Measurements from ENCODE around the gene USP16.
A peak's percentile ranks its signal among the peaks of the same experiment; 100 is the strongest.

USP16 gene

GRCh38 chr21:29084372-29084771 lies 59.9 kb downstream of the USP16 start:
- no peak for DNase-seq

GRCh38 chr21:29085106-29085752 lies 60.8 kb downstream of the USP16 start:
- no peak for DNase-seq

GRCh38 chr21:29091033-29091432 lies 66.6 kb downstream of the USP16 start:
- DNase-seq: peak; percentile 76

- peak; percentile 40 for DNase-seq
Measured at GRCh38 chr21:29092102-29092959, 67.9 kb downstream of the USP16 start.

- DNase-seq: no peak
Measured at GRCh38 chr21:29096218-29097015, 71.9 kb downstream of the USP16 start.

- no peak for DNase-seq
Measured at GRCh38 chr21:29098156-29098555, 73.7 kb downstream of the USP16 start.

GRCh38 chr21:29102791-29103257 lies 78.4 kb downstream of the USP16 start:
- no peak for DNase-seq

All from fibroblast of skin of abdomen (primary cell).